MM.1S (cell line): ENCODE measurements around the gene METTL24.

ENCODE experiments used
- CTCF ChIP-seq: fragments of 300-600 bp; sonication (generic); IDR thresholded peaks from 2 replicates; pipeline ENCODE4 v1.5.1; 2016; ENCODE audit warnings: antibody characterized with exemption, low read length, mixed read lengths
- EZH2phosphoT487 ChIP-seq: fragments of 300-600 bp; sonication (generic); IDR thresholded peaks from 2 replicates; pipeline ENCODE4 v1.6.1; 2018; ENCODE audit warnings: antibody characterized with exemption, low read length

- TF ChIP-seq CTCF = no peak
- TF ChIP-seq EZH2phosphoT487 = no peak
Measured at GRCh38 chr6:110338820-110339470, 19.2 kb downstream of the METTL24 start.
